ENCODE measurements around the gene NTHL1. TPM values are rescaled to one million over a fixed set of nuclear protein-coding genes. Genes with fewer than 3 reads are reported as not detected.

NTHL1 gene
- total RNA-seq, 1 experiment from 2014 or later = 93.3 TPM

DNA sequence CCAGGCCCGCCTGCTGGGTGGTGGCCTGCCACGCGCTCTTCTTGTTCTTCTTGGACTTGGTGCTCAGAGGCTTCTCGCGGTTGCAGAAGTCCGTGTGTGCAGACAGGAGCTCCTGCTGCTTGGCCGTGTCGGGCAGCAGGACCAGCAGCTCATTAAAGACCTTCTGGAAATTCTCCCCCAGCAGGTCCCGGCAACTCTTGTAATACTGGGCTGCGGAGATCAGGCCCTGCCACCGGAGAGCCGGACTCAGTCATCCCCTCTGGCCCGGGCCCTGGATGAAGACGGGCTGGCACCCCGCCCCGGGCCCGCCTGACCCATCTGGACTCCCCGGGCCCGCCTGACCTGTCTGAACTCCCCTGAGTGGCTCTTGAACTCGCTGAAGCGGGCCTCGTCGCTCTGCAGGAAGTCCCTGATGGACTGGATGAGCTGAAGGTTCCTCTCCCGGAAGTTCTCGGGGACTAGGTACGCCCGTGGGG is 49.2 kb downstream of the NTHL1 start:
- no peaks in the 10 kb centered on the region for H3K9me3 Mint-ChIP-seq
- no peaks in the 10 kb centered on the region; the same call in 1 of the 2 replicates for H3K27me3 Mint-ChIP-seq (ENCODE audit: low read depth)
- peaks cover 24% of the 10 kb centered on the region for H3K36me3 Mint-ChIP-seq
- TF ChIP-seq ZNF423 (CRISPR knock-in tag; IDR thresholded peaks at IDR 0.05) (no peak), TEAD1 (CRISPR knock-in tag; IDR thresholded peaks at IDR 0.05) (no peak), ATF1 (CRISPR knock-in tag; IDR thresholded peaks at IDR 0.05) (no peak), MYBL2 (CRISPR knock-in tag; IDR thresholded peaks at IDR 0.05) (no peak), JAZF1 (CRISPR knock-in tag; IDR thresholded peaks at IDR 0.05) (no peak), ZNF317 (CRISPR knock-in tag; IDR thresholded peaks at IDR 0.05; ENCODE audit: borderline replicate concordance, low read depth) (no peak), ZNF263 (CRISPR knock-in tag; IDR thresholded peaks at IDR 0.05; ENCODE audit: low read depth) (no peak), EMX1 (CRISPR knock-in tag; IDR thresholded peaks at IDR 0.05) (no peak), CREB1 (CRISPR knock-in tag; IDR thresholded peaks at IDR 0.05) (no peak), ZNF671 (CRISPR knock-in tag; IDR thresholded peaks at IDR 0.05) (no peak), CREM (CRISPR knock-in tag; IDR thresholded peaks at IDR 0.05) (no peak)
- TF ChIP-seq, protein P1, sequence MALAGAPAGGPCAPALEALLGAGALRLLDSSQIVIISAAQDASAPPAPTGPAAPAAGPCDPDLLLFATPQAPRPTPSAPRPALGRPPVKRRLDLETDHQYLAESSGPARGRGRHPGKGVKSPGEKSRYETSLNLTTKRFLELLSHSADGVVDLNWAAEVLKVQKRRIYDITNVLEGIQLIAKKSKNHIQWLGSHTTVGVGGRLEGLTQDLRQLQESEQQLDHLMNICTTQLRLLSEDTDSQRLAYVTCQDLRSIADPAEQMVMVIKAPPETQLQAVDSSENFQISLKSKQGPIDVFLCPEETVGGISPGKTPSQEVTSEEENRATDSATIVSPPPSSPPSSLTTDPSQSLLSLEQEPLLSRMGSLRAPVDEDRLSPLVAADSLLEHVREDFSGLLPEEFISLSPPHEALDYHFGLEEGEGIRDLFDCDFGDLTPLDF (CRISPR knock-in tag; IDR thresholded peaks at IDR 0.05) = no peak
- TF ChIP-seq, protein P2, sequence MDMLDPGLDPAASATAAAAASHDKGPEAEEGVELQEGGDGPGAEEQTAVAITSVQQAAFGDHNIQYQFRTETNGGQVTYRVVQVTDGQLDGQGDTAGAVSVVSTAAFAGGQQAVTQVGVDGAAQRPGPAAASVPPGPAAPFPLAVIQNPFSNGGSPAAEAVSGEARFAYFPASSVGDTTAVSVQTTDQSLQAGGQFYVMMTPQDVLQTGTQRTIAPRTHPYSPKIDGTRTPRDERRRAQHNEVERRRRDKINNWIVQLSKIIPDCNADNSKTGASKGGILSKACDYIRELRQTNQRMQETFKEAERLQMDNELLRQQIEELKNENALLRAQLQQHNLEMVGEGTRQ (CRISPR knock-in tag; IDR thresholded peaks at IDR 0.05) = no peak
- TF ChIP-seq, protein P3, sequence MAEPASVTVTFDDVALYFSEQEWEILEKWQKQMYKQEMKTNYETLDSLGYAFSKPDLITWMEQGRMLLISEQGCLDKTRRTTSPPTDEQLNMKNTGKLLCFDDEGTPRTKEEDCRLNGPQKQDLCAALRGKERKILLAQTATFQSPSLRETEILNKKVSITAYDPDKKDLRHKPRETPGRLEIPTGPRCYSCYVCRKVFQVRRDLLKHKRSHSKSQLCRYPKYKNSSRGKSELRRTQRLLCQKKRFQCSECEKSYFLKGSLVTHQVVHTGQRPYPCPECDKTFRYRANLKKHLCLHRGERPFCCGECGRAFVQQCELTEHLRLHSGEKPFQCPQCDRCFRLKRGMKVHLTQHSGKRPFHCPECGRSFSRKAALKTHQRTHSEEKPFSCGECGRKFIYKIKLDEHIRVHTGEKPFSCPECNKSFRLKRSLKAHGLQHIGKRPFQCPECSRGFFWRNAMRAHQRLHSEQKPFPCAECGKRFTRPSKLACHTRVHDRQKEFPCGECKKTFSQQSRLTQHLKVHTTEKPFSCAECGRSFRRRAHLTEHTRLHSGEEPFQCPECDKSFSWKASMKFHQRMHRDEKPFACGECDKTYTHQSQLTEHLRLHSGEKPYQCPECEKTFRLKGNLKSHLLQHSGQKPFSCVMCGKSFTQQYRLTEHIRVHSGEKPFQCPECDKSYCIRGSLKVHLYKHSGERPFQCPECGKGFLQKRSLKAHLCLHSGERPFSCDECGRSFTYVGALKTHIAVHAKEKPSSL (CRISPR knock-in tag; conservative IDR thresholded peaks at IDR 0.05) = no peak
- TF ChIP-seq, protein P4, sequence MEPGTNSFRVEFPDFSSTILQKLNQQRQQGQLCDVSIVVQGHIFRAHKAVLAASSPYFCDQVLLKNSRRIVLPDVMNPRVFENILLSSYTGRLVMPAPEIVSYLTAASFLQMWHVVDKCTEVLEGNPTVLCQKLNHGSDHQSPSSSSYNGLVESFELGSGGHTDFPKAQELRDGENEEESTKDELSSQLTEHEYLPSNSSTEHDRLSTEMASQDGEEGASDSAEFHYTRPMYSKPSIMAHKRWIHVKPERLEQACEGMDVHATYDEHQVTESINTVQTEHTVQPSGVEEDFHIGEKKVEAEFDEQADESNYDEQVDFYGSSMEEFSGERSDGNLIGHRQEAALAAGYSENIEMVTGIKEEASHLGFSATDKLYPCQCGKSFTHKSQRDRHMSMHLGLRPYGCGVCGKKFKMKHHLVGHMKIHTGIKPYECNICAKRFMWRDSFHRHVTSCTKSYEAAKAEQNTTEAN (CRISPR knock-in tag; IDR thresholded peaks at IDR 0.05) = no peak
- TF ChIP-seq, protein P5, sequence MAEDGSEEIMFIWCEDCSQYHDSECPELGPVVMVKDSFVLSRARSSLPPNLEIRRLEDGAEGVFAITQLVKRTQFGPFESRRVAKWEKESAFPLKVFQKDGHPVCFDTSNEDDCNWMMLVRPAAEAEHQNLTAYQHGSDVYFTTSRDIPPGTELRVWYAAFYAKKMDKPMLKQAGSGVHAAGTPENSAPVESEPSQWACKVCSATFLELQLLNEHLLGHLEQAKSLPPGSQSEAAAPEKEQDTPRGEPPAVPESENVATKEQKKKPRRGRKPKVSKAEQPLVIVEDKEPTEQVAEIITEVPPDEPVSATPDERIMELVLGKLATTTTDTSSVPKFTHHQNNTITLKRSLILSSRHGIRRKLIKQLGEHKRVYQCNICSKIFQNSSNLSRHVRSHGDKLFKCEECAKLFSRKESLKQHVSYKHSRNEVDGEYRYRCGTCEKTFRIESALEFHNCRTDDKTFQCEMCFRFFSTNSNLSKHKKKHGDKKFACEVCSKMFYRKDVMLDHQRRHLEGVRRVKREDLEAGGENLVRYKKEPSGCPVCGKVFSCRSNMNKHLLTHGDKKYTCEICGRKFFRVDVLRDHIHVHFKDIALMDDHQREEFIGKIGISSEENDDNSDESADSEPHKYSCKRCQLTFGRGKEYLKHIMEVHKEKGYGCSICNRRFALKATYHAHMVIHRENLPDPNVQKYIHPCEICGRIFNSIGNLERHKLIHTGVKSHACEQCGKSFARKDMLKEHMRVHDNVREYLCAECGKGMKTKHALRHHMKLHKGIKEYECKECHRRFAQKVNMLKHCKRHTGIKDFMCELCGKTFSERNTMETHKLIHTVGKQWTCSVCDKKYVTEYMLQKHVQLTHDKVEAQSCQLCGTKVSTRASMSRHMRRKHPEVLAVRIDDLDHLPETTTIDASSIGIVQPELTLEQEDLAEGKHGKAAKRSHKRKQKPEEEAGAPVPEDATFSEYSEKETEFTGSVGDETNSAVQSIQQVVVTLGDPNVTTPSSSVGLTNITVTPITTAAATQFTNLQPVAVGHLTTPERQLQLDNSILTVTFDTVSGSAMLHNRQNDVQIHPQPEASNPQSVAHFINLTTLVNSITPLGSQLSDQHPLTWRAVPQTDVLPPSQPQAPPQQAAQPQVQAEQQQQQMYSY (CRISPR knock-in tag; IDR thresholded peaks at IDR 0.05) = no peak
- TF ChIP-seq, protein P6, sequence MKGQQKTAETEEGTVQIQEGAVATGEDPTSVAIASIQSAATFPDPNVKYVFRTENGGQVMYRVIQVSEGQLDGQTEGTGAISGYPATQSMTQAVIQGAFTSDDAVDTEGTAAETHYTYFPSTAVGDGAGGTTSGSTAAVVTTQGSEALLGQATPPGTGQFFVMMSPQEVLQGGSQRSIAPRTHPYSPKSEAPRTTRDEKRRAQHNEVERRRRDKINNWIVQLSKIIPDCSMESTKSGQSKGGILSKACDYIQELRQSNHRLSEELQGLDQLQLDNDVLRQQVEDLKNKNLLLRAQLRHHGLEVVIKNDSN (CRISPR knock-in tag; IDR thresholded peaks at IDR 0.05) = no peak
- TF ChIP-seq, protein P7, sequence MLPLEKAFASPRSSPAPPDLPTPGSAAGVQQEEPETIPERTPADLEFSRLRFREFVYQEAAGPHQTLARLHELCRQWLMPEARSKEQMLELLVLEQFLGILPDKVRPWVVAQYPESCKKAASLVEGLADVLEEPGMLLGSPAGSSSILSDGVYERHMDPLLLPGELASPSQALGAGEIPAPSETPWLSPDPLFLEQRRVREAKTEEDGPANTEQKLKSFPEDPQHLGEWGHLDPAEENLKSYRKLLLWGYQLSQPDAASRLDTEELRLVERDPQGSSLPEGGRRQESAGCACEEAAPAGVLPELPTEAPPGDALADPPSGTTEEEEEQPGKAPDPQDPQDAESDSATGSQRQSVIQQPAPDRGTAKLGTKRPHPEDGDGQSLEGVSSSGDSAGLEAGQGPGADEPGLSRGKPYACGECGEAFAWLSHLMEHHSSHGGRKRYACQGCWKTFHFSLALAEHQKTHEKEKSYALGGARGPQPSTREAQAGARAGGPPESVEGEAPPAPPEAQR (CRISPR knock-in tag; IDR thresholded peaks at IDR 0.05) = no peak
- no peak overlapping the region for H3K4me3 Mint-ChIP-seq
- ChIA-PET CTCF (interaction anchor here (0.5 to 0.7 kb wide), 2 partner anchors 18 to 140 kb away, joined by 3 read pairs; no protein-coding TSS in a partner anchor), POLR2A (no interaction called here)
- H3K4me1 Mint-ChIP-seq = 0 out of 2 replicates have a peak, but pooled peaks cover 1% of the 10 kb centered on the region
- no peak overlapping the region; the same call in 1 of the 2 replicates for H3K27ac Mint-ChIP-seq
- no peak for ATAC-seq
- no peak for DNase-seq (ENCODE audit: low spot score)
